Measurements from ENCODE around the gene MFSD6L.

The MFSD6L gene

GRCh38 chr17:8794636-8795035, 4.5 kb downstream of the MFSD6L start:
- Histone ChIP-seq H2AFZ (ENCODE audit: low read length) (no peak overlapping the region), H3K27me3 (ENCODE audit: insufficient read depth, low read length, poor library complexity, severe bottlenecking) (no peaks in the 10 kb centered on the region), H3K9me2 (replicated peaks; ENCODE audit: low read depth, low read length) (no peaks in the 10 kb centered on the region), H3K9me3 (ENCODE audit: insufficient read depth, low read depth, low read length) (no peaks in the 10 kb centered on the region), H3K9ac (ENCODE audit: low read depth, low read length, poor library complexity, severe bottlenecking) (no peak overlapping the region), H3K4me3 (ENCODE audit: low read length, poor library complexity, severe bottlenecking) (no peak overlapping the region), H3K79me2 (ENCODE audit: insufficient read depth, low read length) (no peaks in the 10 kb centered on the region), H3K36me3 (ENCODE audit: insufficient read depth, low read length) (no peaks in the 10 kb centered on the region; the same call in 1 of the 2 replicates), H4K20me1 (ENCODE audit: insufficient read depth, low read length, poor library complexity, severe bottlenecking) (no peaks in the 10 kb centered on the region), H3K4me2 (ENCODE audit: low read depth, low read length, poor library complexity, severe bottlenecking) (no peak overlapping the region), H3K4me1 (ENCODE audit: insufficient read depth, low read length, poor library complexity, severe bottlenecking) (no peaks in the 10 kb centered on the region), H3F3A (ENCODE audit: low read depth) (no peaks in the 10 kb centered on the region)
- TF ChIP-seq EZH2phosphoT487 (IDR thresholded peaks at IDR 0.05; ENCODE audit: borderline replicate concordance), result no peak
- no peak for TF ChIP-seq CTCF (conservative IDR thresholded peaks at IDR 0.05; ENCODE audit: low read length)

- Histone ChIP-seq H3K36me3 (ENCODE audit: insufficient read depth, low read length) (no peaks in the 10 kb centered on the region; the same call in 1 of the 2 replicates), H3F3A (ENCODE audit: low read depth) (no peaks in the 10 kb centered on the region), H4K20me1 (ENCODE audit: insufficient read depth, low read length, poor library complexity, severe bottlenecking) (no peaks in the 10 kb centered on the region), H3K4me1 (ENCODE audit: insufficient read depth, low read length, poor library complexity, severe bottlenecking) (no peaks in the 10 kb centered on the region), H2AFZ (ENCODE audit: low read length) (no peak overlapping the region), H3K79me2 (ENCODE audit: insufficient read depth, low read length) (no peaks in the 10 kb centered on the region), H3K9me2 (replicated peaks; ENCODE audit: low read depth, low read length) (no peaks in the 10 kb centered on the region), H3K9ac (ENCODE audit: low read depth, low read length, poor library complexity, severe bottlenecking) (no peak overlapping the region), H3K9me3 (ENCODE audit: insufficient read depth, low read depth, low read length) (no peaks in the 10 kb centered on the region), H3K27me3 (ENCODE audit: insufficient read depth, low read length, poor library complexity, severe bottlenecking) (no peaks in the 10 kb centered on the region), H3K4me3 (ENCODE audit: low read length, poor library complexity, severe bottlenecking) (no peak overlapping the region), H3K4me2 (ENCODE audit: low read depth, low read length, poor library complexity, severe bottlenecking) (no peak overlapping the region)
- TF ChIP-seq EZH2phosphoT487 (IDR thresholded peaks at IDR 0.05; ENCODE audit: borderline replicate concordance) (no peak), CTCF (conservative IDR thresholded peaks at IDR 0.05; ENCODE audit: low read length) (no peak)
Measured at GRCh38 chr17:8793649-8794048, 5.5 kb downstream of the MFSD6L start.

GRCh38 chr17:8792646-8793045, 6.5 kb downstream of the MFSD6L start:
- H3F3A ChIP-seq (ENCODE audit: low read depth), result no peaks in the 10 kb centered on the region

More at GRCh38 chr17:8792646-8793045, 6.5 kb downstream of the MFSD6L start:
- H3K4me2 ChIP-seq (ENCODE audit: low read depth, low read length, poor library complexity, severe bottlenecking), result no peak overlapping the region
- H3K9me3 ChIP-seq (ENCODE audit: insufficient read depth, low read depth, low read length), result no peaks in the 10 kb centered on the region
- TF ChIP-seq EZH2phosphoT487 (IDR thresholded peaks at IDR 0.05; ENCODE audit: borderline replicate concordance) (no peak), CTCF (conservative IDR thresholded peaks at IDR 0.05; ENCODE audit: low read length) (no peak)
- H2AFZ ChIP-seq (ENCODE audit: low read length), result no peak overlapping the region
- H3K4me1 ChIP-seq (ENCODE audit: insufficient read depth, low read length, poor library complexity, severe bottlenecking), result no peaks in the 10 kb centered on the region
- H3K36me3 ChIP-seq (ENCODE audit: insufficient read depth, low read length), result no peaks in the 10 kb centered on the region; the same call in 1 of the 2 replicates
- H4K20me1 ChIP-seq (ENCODE audit: insufficient read depth, low read length, poor library complexity, severe bottlenecking), result no peaks in the 10 kb centered on the region
- H3K79me2 ChIP-seq (ENCODE audit: insufficient read depth, low read length), result no peaks in the 10 kb centered on the region
- no peaks in the 10 kb centered on the region for H3K9me2 ChIP-seq (replicated peaks; ENCODE audit: low read depth, low read length)
- no peak overlapping the region for H3K4me3 ChIP-seq (ENCODE audit: low read length, poor library complexity, severe bottlenecking)
- H3K9ac ChIP-seq (ENCODE audit: low read depth, low read length, poor library complexity, severe bottlenecking), result no peak overlapping the region
- no peaks in the 10 kb centered on the region for H3K27me3 ChIP-seq (ENCODE audit: insufficient read depth, low read length, poor library complexity, severe bottlenecking)

Measured in Loucy (cell line).